Myocyte (in vitro differentiated cells): ENCODE results near the gene PHLDB3. TPM values are rescaled to one million over a fixed set of nuclear protein-coding genes. Genes with fewer than 3 reads are reported as not detected.
"Not testable (repeated sequence)": the region's sequence is repeated elsewhere in the genome, so short reads cannot be mapped to it uniquely, and the experiment has no call there.

Experiments used
- DNase-seq: peaks from one replicate; pipeline ENCODE4 v3.0.0-alpha.2; 2012; ENCODE audit warnings: low read depth
- total RNA-seq: library from RNA; depleted of rRNA; stranded (reverse); fragments of >200 nt; gene quantifications from 2 replicates; pipeline ENCODE4 v1.2.3, GENCODE V29; 2014

The PHLDB3 gene
- total RNA-seq, 1 donor from 2014 or later, result 7.8 TPM

DNA sequence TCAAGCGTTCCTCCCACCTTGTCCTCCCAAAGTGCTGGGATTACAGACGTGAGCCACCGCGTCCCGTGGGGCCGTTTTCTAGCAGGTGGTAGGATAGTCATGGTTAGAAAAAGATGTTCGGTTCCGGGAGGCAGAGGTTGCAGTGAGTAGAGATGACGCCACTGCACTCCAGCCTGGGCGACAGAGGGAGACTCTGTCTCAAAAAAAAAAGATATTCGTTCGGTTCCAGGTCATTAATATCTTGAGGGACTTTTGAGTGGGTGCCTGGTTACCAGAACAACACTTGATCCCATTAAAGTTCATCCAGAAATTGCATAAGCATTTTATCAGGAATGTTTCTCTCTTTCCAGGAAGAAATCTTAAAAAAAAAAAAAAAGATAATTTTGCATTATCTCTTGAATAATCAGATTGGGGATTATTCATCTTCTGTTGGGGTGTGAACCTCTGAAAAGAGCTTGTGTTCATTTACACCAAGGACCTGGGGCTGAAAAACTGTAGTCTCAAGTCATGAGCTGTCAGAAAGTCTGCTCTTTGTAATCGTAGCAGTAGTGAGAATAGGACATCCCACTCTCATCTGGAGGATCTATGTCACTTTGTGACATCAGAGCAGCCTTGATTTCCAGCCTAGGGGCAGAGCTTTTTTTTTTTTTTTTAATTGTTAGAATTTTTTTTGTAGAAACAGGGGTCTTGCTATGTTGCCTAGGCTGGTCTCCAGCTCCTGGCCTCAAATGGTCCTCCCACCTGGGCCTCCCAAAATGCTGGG is 23.5 kb upstream of the PHLDB3 start:
- DNase-seq, result peak; percentile 32

DNA sequence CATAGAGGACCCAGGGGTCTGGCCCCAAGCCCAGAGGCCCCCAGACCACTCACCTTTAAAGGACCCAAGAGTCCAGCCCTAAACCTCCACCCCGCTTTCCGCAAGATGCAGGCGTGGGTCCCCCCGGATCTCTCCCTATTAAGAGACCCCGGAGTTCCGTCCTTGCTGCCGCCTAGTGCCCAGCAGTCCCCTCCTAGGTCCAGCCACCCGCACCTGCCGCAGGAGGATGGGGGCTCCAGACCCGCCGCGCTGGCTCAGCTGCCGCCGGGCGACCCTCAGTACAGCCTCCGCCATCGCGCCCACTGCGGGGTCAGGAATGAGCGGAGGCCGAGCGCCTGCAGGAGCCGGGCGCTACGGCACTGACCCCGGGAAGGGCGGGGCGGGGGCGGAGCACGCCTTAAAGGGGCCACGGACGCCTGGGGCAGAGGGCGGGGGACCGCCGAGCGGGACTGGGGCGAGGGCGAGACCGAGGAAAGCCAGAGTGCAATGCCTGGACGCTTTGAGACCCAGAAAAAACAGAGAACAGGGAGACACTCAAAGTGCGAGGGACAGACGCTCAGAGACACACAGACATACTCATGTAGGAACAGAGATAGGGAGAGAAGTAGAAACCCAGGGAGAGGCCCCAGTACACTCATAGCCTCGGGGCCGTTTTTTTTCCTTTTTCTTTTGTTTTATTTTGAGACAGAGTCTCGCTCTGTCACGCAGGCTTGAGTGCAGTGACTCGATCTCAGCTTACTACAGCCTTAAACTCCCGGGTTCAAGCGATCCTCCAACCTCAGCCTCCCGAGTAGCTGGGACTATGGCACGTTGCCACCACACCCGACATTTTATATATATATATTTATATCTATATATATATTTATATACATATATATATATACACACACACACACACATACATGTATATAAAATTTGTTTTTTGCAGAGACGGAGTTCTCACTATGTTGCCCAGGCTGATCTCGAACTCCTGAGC is 22.6 kb upstream of the PHLDB3 start, which contains the start of gene ETHE1:
Gene ETHE1 (minus strand): TSS at position 318 of the 976 bp plus-strand sequence. CDS start 24 bp downstream, at position 294.
- DNase-seq, result peak; percentile 78

DNA sequence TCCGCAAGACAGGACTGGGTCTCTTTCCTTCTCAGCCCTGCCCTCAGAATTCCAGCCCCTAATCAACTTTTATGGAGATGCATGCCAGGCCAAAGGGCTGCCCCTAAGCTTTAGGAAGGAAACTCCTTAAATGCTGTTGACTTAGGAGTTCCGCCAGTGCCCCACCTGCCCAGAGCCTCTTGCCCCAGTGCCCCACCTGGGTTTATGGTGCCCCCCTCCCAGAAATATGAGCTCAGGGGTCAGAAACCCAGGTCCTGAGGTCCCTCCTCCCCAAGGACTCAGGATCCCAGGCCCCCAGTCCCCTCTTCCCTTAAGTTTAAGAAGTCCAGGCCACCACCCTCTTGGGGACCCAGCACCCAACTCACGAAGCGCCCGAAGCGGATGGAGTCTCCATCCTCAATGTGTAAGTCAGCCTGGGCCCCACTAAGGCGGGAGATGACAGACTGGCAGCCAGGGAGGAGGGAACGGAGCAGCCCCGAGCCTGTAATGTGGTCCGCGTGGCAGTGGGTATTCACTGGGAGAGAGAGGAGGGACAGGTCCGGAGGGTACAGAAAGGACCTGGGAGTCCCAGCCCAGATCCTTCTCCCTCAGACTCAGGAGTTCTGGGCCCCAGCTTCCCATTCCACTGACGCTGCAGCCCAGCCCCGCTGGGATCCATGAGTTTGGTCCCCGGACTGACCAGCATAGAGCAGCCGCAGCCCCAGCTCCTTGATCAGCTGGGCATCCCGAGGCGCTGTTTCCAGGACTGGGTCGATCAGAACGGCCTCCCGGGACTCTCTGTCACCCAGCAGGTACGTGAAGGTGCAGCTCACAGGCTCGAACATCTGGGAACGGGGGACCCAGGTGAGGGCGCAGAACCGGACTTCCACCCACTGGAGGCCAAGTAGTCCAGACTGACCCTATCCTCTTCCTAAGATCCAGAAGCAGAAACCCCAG is 21.6 kb upstream of the PHLDB3 start:
- peak; percentile 8 for DNase-seq

DNA sequence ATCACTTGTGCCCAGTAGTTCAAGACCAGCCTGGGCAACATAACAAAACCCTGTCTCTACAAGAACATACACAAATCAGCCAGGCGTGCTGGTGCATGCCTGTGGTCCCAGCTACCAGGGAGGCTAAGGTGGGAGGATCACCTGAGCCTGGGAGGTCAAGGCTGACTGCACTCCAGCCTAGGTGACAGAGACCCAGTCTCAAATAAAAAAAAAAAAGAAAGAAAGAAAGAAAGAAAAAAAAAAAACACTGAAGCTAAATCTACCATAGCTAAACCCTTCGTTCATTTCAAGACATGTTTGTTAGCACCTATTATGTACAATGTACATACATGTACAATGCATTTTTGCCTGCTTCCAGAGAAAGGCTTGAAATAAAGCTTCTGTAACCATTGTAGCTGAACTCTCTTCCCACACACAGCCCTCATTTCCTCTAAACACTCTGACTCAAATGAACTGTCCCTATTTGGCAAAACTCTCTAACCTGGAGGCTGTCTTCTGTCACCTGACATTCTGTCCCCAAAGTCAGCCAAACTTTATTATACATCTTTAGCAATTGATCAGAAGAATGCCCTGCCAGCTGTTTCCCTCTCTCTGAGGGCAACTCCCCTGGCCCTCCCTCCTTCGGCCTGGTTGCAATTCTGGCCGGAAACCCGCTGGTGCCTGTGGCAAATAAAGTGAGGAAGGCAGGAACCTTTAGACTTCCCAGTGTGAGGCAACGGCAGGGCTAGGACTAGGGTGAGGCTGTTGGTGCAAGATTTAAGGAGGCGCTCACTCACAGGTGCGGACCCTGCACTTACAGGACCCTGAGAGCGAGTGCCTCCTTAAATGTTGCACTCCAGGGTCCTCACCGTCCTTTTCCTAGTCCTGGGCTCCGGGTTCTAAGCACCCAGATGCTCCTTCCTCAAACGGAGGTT is 20.6 kb upstream of the PHLDB3 start:
- peak; percentile 24 for DNase-seq

DNA sequence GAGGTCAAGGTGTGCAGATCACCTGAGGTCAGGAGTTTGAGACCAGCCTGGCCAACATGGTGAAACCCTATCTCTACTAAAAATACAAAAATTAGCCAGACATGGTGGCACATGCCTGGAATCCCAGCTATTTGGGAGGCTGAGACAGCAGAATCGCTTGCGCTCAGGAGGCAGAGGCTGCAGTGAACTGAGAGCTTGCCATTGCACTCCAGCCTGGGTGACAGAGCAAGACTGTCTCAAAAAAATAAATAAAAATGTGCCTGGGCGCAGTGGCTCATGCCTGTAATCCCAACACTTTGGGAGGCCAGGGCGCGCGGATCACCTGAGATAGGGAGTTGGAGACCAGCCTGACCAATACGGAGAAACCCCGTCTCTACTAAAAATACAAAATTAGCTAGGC is 19.1 kb upstream of the PHLDB3 start:
- DNase-seq, result not testable (repeated sequence)

DNA sequence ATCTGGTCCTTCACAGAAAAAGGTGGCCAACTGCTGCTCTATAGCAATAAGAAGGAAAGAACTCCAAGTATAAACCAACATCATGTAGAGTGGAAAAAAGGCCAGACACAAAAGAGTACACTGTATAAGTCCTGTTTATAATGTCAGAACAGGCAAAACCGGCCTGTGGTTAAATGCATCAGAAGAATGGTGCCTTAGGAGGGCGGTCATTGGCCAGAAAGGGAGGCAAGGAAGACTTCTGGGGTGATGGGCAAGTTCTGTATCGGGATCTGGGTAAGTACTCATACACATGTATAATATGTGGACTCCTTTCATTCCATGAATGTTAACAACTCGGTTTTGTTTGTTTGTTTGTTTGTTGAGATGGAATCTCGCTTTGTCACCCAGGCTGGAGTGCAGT is 18.4 kb upstream of the PHLDB3 start:
- no peak for DNase-seq

DNA sequence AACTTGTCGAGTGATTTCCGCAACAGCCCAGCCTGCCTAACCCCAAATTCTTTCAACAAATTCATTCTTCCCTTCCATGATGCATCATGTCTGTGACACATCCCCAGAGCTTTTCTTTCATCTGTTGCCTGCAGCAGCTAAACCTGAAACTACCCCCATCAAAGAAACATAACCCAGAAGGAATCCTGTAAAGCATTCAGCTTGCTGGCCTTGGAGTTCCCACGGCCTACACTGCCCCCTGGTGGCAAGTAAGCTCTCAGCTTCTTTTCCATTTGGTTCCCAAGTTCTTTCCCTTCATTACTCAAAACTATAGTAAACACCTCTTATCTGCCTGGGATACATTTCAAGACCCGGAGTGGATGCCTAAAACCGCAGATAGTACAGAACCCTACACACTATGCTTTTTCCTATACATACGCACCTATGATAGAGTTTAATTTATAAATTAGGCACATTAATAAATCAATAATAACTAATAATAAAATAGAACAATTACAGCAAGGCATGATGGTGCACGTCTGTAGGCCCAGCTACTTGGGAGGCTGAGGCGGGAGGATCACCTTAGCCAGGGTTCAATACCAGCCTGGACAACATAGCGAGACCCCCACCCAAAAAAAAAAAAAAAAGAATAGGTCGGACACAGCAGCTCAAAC is 15.0 kb upstream of the PHLDB3 start:
- DNase-seq, result peak; percentile 89

DNA sequence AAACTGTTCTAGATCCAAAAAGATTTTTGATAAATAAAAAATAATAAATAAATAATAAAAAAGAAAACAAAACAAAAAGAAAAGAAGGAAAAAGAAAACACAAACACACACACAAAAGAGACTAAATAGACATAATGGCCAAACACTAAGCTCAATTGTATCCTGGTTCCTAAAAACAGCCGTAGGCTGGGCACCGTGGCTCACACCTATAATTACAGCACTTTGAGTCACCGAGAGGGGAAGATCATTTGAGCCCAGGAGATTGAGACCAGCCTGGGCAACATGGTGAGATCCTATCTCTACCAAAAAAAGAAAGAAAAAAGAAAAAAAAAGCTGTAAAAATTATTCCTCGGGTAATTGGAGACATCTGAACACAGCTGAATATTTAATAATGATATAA is 13.5 kb upstream of the PHLDB3 start:
- DNase-seq, result peak; percentile 26

DNA sequence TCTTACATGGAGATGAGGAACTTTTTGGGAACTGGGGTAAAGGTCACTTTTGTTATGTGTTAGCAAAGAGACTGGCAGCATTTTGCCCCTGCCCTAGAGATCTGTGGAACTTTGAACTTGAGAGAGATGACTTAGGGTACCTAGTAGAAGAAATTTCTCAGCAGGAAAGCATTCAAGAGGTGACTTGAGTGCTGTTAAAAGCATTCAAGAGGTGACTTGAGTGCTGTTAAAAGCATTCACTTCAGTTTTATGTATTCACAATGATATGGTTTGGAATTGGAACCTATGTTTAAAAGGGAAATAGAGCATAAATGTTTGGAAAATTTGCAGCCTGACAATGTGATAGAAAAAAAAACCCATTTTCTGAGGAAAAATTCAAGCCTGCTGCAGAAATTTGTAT is 7.9 kb upstream of the PHLDB3 start:
- not testable (repeated sequence) for DNase-seq

DNA sequence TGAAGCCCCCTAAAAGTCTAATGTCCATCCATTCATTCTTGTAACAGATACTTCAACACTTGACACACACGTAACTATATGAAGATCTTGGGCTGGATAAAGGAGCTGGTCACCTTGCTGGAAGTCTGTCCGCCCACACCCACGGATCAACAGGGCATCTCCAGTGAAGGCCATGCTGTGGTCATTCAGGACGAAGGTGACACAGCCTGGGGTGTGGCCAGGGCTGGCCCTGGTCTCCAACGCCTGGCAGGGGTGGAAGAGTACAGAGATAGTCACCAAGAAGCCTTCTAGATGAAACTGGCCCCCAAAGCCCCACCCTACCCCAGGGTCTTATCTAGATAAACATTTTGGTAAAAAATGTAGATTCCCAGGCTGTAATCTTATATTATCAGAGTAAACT is 6.8 kb upstream of the PHLDB3 start:
- DNase-seq, result no peak

DNA sequence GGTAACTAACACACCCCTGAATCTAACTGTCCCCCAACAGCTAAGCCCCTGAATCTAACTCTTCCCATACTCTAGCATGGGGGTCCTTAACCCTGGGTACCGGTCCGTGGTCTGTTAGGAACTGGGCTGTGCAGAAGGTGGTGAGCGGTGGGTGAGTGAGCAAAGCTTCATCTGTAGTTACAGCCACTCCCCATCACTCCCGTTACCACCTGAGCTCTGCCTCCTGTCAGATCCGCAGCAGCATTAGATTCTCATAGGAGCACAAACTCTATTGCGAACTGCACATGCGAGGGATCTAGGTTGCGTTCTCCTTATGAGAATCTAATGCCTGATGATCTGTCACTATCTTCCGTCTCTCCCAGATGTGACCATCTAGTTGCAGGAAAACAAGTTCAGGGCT is 6.2 kb upstream of the PHLDB3 start:
- DNase-seq, result no peak

DNA sequence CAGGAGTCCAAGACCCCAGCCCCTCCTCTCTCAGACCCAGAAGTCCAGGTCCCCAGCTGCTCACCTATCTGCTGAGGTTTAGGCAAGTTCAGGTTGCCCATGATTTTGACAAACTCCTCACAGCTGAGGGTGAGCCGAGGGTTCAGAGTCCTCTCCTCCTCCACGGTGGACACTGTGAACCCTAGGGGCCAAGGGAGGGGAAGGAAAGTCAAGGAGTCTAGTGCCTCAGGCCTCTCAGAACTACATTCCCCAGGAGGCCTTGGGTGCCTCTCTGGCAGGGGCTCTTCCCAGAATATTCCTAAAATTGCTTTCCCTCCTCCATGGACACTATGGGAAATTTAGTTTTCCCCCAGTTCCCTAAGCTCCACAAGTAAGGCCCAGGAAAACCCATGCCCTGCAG is 3.3 kb upstream of the PHLDB3 start:
- DNase-seq, result no peak

DNA sequence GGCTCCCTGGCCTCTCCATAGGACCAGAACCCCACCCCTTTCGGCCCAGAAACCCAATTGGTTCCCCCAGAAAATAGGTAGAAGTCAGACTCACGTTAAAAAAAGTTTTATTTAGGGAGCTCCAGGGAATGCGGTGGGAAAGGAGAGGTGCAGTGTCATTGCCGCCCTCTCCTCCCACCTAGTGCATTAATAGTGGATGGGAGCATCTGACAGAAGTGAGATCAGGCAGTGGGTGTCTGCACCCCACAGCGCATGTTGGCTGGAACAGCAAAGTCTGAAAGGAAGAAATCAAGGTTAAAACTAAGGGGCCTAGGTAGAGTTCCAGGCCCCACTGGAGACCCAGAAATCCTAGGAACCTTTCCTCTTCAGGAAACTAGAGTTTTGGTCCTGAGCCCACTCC is 2.1 kb upstream of the PHLDB3 start:
- no peak for DNase-seq

DNA sequence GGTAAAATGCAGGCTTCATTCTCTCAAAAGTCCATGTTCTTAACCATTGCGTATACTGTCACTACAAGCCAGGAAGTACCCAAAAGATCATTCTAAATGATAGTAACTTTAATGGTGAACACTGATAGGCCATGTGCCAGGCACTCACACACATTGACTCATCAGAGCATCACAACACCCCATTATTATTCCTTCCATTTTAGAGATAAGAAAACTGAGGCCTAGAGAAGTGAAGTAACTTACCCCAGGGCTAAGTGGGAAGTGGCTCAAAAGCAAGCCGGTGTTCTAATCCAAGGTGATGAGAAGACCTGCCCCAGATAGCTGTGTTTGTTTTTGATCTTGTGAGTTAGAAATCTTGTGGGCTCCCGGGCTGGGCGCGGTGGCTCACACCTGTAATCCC is 1.4 kb upstream of the PHLDB3 start:
- no peak for DNase-seq

DNA sequence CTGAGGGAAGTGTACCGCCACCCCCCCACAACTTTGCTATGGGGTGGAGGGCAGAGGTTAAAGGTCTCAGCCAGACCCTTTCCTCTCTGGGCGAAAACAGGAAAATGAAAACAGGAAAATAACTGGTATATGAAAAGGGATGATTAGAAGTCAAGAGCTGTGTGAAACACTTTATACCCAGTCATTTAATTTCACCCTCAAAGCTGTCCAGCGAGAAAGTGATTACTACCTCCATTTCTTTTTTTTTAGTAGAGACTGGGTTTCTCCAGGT is 575 bp upstream of the PHLDB3 start:
- no peak for DNase-seq

DNA sequence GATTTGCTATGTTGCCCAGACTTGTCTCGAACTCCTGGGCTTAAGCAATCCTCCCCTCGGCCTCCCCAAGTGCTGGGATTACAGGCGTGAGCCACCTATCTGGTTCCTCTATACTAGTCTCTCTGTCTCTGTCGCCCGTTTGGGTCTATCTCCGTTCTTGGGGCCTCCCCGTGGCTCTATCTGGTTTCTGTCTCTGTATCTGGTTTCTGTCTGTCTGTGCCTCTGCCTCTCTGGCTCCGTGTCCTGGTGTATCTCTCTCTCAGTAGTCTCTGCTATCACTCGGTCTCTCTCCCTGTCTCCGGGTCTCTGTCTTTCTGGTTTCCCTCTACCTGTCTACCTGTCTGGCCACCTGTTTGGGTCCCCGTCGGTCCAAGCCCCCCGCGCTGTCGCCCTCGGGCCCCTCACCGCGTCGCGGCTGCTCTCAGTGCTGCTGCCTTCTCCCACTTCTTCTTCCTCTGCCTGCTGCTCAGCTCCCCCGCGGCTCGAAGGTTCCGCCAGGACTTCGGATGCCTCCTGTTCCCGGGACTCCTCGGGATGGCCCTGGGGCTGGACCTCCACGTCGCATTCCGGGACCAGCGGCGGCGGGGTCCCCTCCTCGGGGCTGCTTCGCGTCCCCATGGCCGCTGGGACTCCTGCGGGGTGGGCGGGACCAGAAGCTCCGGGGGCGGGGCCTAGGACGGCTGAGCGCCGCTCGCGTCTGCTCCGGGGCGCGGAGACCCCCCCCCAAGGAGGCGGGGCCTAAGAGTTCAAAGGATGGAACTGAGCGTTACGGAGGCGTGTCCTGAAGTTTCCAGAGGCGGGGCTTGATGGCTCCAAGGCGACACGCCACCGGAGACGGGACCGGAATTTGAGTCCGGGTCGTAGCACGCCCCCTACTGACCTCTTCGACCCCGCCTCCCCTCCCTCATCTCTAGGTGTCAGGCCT is 783 bp downstream of the PHLDB3 start:
- DNase-seq, result peak; percentile 96

DNA sequence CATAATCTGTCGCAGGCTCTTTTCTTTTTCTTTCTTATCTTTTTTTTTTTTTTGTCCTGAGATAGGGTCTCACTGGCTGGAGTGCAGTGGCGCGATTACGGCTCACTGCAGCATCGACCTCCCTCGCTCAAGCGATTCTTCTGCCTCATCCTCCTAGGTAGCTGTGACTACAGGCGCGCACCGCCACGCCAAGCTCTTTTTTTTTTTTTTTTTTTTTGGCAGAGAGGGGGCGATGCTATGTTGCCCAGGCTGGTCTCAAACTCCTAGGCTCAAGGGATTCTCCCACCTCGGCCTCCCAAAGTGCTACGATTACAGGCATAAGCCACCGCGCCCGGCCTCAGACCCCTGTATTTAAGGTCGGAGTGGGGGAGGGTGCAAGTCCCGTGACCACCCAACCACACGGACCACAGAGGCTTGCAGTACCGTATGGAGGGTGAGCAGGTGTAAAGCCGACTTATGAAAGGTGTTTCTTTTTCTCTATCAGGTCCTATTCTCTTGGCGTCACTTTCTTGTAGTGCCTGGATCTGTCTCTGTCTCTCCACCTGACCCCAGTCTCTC is 2.0 kb downstream of the PHLDB3 start:
- DNase-seq, result no peak
